Measurements from ENCODE around the gene SH3PXD2A. TPM values are rescaled to one million over a fixed set of nuclear protein-coding genes. Genes with fewer than 3 reads are reported as not detected.

Gene SH3PXD2A
- total RNA-seq, 1 donor from 2014 or later = 12.2 TPM

DNA sequence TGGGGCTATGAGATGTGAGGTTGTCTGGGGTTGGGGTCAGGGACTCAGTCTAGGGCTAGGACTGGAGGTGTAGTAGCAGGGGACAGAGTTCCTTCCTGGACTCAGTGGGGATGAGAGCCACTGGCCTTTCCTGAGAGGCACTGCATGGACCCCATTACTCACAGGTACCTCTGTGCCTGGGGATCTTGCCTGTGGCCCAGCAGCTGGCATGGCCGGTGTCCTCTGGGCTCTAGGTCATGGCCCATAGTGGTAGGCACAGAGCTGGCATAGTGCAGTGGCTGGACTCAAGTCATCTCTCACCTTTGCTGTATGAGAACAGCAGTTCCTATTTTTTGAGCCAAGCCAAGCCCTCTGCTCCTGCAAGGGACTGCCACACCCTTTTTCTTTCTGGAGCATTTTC, 310.0 kb downstream of the SH3PXD2A start:
- no peak for DNase-seq (ENCODE audit: low read depth)
- H3K4me3 ChIP-seq (ENCODE audit: low read depth, low read length) = no peak overlapping the region
- H3K27me3 ChIP-seq (ENCODE audit: control insufficient read depth, insufficient read depth, low read length) = peaks cover 3% of the 10 kb centered on the region
- H3K36me3 ChIP-seq (ENCODE audit: control insufficient read depth, insufficient read depth, low read length) = no peaks in the 10 kb centered on the region
- TF ChIP-seq CTCF (IDR thresholded peaks at IDR 0.05; ENCODE audit: insufficient read depth, low read length, poor library complexity, severe bottlenecking) = no peak

GRCh38 chr10:103544657-103545310, 310.6 kb downstream of the SH3PXD2A start:
- Histone ChIP-seq H3K36me3 (ENCODE audit: control insufficient read depth, insufficient read depth, low read length) (no peaks in the 10 kb centered on the region), H3K27me3 (ENCODE audit: control insufficient read depth, insufficient read depth, low read length) (no peaks in the 10 kb centered on the region), H3K4me3 (ENCODE audit: low read depth, low read length) (no peak overlapping the region)
- DNase-seq (ENCODE audit: low read depth) = no peak
- TF ChIP-seq CTCF (IDR thresholded peaks at IDR 0.05; ENCODE audit: insufficient read depth, low read length, poor library complexity, severe bottlenecking) = no peak

Other genes with a start within 250 kb of the SH3PXD2A start
- gene STN1, start 62.6 kb upstream of the SH3PXD2A start, total RNA-seq = 25.1 and 28.1 TPM in 2 replicates
- 31.4 and 35.8 TPM in 2 replicates for gene SLK, start 111.6 kb upstream of the SH3PXD2A start, total RNA-seq
- 0.21 and 0.33 TPM in 2 replicates for gene COL17A1, start 230.3 kb upstream of the SH3PXD2A start, total RNA-seq